A673 (cell line): ENCODE data around the gene BECN2.
"Not testable (repeated sequence)": the region's sequence is repeated elsewhere in the genome, so short reads cannot be mapped to it uniquely, and the experiment has no call there.

ENCODE experiments used
- EZH2 ChIP-seq: fragments of 200-600 bp; sonication (generic); IDR thresholded peaks from 2 replicates; pipeline ENCODE4 v1.6.1; 2017; ENCODE audit warnings: borderline replicate concordance, low read depth, mild to moderate bottlenecking, mixed read lengths, antibody characterized with exemption, low read length; ENCODE audit not compliant: poor library complexity, severe bottlenecking
- TF ChIP-seq, protein P1 (sequence below): fragments of 300-800, 200-600 bp; sonication (generic); conservative IDR thresholded peaks from 2 replicates; pipeline ENCODE4 v1.5.1; 2017; ENCODE audit warnings: low read depth, mild to moderate bottlenecking, antibody characterized with exemption, low read length, moderate library complexity, mixed read lengths

DNA sequence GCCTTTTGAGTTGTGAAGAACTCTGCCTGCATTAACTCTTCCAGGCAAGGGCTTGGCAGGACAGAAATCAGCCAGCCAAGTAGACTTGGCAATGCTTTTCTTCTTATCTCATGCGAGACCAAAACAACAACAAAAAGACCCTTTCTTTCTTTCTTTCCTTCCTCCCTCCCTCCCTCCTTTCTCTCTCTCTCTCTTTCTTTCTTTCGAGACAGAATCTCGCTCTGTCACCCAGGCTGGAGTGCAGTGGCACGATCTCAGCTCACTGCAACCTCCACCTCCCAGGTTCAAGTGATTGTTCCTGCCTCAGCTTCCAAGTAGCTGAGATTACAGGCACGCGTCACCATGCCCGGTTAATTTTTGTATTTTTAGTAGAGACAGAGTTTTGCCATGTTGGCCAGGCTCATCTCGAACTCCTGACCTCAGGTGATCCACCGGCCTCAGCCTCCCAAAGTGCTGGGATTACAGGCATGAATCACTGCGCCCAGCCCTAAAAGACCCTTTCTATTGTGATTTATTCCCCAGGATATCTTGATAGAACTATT is 30.9 kb downstream of the BECN2 start:
- TF ChIP-seq, protein P1, sequence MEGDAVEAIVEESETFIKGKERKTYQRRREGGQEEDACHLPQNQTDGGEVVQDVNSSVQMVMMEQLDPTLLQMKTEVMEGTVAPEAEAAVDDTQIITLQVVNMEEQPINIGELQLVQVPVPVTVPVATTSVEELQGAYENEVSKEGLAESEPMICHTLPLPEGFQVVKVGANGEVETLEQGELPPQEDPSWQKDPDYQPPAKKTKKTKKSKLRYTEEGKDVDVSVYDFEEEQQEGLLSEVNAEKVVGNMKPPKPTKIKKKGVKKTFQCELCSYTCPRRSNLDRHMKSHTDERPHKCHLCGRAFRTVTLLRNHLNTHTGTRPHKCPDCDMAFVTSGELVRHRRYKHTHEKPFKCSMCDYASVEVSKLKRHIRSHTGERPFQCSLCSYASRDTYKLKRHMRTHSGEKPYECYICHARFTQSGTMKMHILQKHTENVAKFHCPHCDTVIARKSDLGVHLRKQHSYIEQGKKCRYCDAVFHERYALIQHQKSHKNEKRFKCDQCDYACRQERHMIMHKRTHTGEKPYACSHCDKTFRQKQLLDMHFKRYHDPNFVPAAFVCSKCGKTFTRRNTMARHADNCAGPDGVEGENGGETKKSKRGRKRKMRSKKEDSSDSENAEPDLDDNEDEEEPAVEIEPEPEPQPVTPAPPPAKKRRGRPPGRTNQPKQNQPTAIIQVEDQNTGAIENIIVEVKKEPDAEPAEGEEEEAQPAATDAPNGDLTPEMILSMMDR = not testable (repeated sequence)
- not testable (repeated sequence) for TF ChIP-seq EZH2
